Urothelium cell line (cell line): ENCODE results near the gene OBP2B.

Experiments
- DNase-seq: peaks from one replicate; pipeline ENCODE4 v3.0.0; 2011; ENCODE audit warnings: low spot score, mixed read lengths
- FAIRE-seq: peaks from 2 replicates; lab custom pipeline; 2011; peaks lifted over from hg19 to GRCh38; lab: Jason Lieb, UNC

Gene OBP2B

GRCh38 chr9:133202688-133203453, 6.2 kb downstream of the OBP2B start:
- FAIRE-seq (peak; percentile 42), DNase-seq (no peak)

- no peak for DNase-seq
- no peak for FAIRE-seq
Measured at GRCh38 chr9:133202145-133202513, 6.9 kb downstream of the OBP2B start.

GRCh38 chr9:133201424-133202144, 7.5 kb downstream of the OBP2B start:
- FAIRE-seq: no peak

GRCh38 chr9:133200631-133201030, 8.4 kb downstream of the OBP2B start:
- no peak for FAIRE-seq
- DNase-seq: no peak

More at GRCh38 chr9:133201424-133202144, 7.5 kb downstream of the OBP2B start:
- DNase-seq: no peak

GRCh38 chr9:133199648-133200321, 9.3 kb downstream of the OBP2B start:
- peak; percentile 93 for DNase-seq
- peak; percentile 89 for FAIRE-seq

- FAIRE-seq (no peak), DNase-seq (no peak)
Measured at GRCh38 chr9:133195029-133195428, 14.0 kb downstream of the OBP2B start.

- DNase-seq: no peak
- no peak for FAIRE-seq
Measured at GRCh38 chr9:133194597-133194996, 14.5 kb downstream of the OBP2B start.

GRCh38 chr9:133191989-133192388, 17.1 kb downstream of the OBP2B start:
- DNase-seq (no peak), FAIRE-seq (no peak)

- DNase-seq (no peak), FAIRE-seq (no peak)
Measured at GRCh38 chr9:133189826-133190225, 19.2 kb downstream of the OBP2B start.

GRCh38 chr9:133188843-133189180, 20.2 kb downstream of the OBP2B start:
- FAIRE-seq: no peak
- no peak for DNase-seq

GRCh38 chr9:133188006-133188842, 20.8 kb downstream of the OBP2B start:
- FAIRE-seq (no peak), DNase-seq (peak; percentile 53)

- DNase-seq (no peak), FAIRE-seq (no peak)
Measured at GRCh38 chr9:133187561-133188005, 21.5 kb downstream of the OBP2B start.

GRCh38 chr9:133186736-133187135, 22.3 kb downstream of the OBP2B start:
- no peak for FAIRE-seq
- DNase-seq: no peak

GRCh38 chr9:133184971-133185370, 24.1 kb downstream of the OBP2B start:
- FAIRE-seq (no peak), DNase-seq (peak; percentile 70)

GRCh38 chr9:133182151-133182550, 26.9 kb downstream of the OBP2B start:
- no peak for DNase-seq

GRCh38 chr9:133181561-133181960, 27.5 kb downstream of the OBP2B start:
- no peak for FAIRE-seq

More at GRCh38 chr9:133182151-133182550, 26.9 kb downstream of the OBP2B start:
- no peak for FAIRE-seq

GRCh38 chr9:133180953-133181352, 28.1 kb downstream of the OBP2B start:
- DNase-seq (no peak), FAIRE-seq (no peak)

More at GRCh38 chr9:133181561-133181960, 27.5 kb downstream of the OBP2B start:
- no peak for DNase-seq

- FAIRE-seq (no peak), DNase-seq (no peak)
Measured at GRCh38 chr9:133173056-133173455, 36.0 kb downstream of the OBP2B start.

- FAIRE-seq (no peak), DNase-seq (no peak)
Measured at GRCh38 chr9:133171161-133171961, 37.7 kb downstream of the OBP2B start.

- no peak for FAIRE-seq
- DNase-seq: no peak
Measured at GRCh38 chr9:133170716-133171115, 38.3 kb downstream of the OBP2B start.
